ENCODE measurements around the gene SMARCA2.

The SMARCA2 gene

DNA sequence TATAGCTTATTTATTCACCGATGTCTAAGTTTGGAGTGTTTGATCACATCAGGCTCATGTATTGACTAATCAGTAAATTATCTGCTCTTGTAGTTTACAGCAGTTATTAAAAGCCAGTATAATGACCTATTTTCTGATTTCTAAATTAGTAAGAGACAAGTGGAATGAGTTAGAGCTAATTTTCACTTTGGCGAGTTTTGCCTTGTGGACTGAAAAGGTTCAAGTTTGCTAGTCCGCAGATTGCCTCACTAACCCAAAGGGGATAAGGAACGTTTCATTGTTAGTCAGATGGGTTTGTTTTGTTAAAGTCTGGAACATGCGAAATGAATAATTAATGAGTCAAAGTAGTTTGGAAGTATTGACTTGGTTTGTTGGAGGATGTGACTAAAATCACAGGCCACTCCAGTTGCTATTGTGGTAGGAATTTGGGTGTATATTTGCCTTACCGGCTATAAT lies 40.1 kb downstream of the SMARCA2 start:
- in situ Hi-C loops (cut with HindIII; ENCODE audit: low pct_ligation_motif_present, low sequenced_read_pairs), result no loop called here
- H3K27ac ChIP-seq, result no peak overlapping the region
- H3K4me3 ChIP-seq (ENCODE audit: low read depth, low read length), result no peak overlapping the region
- TF ChIP-seq, protein P1, sequence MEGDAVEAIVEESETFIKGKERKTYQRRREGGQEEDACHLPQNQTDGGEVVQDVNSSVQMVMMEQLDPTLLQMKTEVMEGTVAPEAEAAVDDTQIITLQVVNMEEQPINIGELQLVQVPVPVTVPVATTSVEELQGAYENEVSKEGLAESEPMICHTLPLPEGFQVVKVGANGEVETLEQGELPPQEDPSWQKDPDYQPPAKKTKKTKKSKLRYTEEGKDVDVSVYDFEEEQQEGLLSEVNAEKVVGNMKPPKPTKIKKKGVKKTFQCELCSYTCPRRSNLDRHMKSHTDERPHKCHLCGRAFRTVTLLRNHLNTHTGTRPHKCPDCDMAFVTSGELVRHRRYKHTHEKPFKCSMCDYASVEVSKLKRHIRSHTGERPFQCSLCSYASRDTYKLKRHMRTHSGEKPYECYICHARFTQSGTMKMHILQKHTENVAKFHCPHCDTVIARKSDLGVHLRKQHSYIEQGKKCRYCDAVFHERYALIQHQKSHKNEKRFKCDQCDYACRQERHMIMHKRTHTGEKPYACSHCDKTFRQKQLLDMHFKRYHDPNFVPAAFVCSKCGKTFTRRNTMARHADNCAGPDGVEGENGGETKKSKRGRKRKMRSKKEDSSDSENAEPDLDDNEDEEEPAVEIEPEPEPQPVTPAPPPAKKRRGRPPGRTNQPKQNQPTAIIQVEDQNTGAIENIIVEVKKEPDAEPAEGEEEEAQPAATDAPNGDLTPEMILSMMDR (IDR thresholded peaks at IDR 0.05; ENCODE audit: low read depth, low read length, missing control alignments), result no peak
- no peak for DNase-seq
- H3K36me3 ChIP-seq (replicated peaks), result no peaks in the 10 kb centered on the region
- no peaks in the 10 kb centered on the region for H3K27me3 ChIP-seq (replicated peaks)

DNA sequence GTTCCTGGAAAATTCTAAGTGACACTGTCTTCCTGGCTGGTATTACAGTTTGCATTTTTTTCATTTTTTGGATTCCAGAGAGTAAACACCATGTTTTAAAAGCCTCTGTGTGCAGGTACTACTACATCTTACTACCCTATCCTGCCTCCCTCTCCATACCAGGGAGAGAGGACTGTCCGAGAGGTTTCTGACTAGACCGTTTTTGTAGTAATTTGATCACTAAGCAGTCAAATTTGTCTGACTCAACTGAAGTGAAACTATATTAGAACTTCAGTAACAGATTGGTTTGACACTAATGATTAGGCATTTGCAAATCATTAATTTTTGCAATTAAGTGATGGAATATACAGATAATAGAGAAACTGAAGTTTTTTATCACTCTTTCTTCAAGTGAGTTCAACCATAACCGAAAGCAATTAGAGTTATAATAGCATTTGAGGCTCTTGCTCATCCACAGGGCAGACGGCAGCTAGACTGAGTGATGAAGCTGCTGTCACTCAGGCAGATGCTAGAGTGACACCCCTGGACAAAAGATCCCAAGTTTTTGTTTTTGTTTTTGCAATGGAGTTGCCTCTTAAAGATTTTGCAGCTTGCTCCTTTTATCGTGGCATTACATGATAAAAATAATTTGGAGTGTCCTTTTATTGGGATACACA lies 44.3 kb downstream of the SMARCA2 start:
- Histone ChIP-seq H3K36me3 (replicated peaks) (no peaks in the 10 kb centered on the region), H3K27ac (no peak overlapping the region)
- in situ Hi-C loops (cut with HindIII; ENCODE audit: low pct_ligation_motif_present, low sequenced_read_pairs), result no loop called here

GRCh38 chr9:2060424-2060823 lies 45.3 kb downstream of the SMARCA2 start:
- TF ChIP-seq, protein P1 (IDR thresholded peaks at IDR 0.05; ENCODE audit: low read depth, low read length, missing control alignments), result no peak
- no peaks in the 10 kb centered on the region for H3K36me3 ChIP-seq (replicated peaks)
- in situ Hi-C loops (cut with HindIII; ENCODE audit: low pct_ligation_motif_present, low sequenced_read_pairs), result no loop called here

More for the DNA sequence above, 44.3 kb downstream of the SMARCA2 start:
- no peaks in the 10 kb centered on the region for H3K27me3 ChIP-seq (replicated peaks)
- no peak overlapping the region for H3K4me3 ChIP-seq (ENCODE audit: low read depth, low read length)
- TF ChIP-seq, protein P1 (IDR thresholded peaks at IDR 0.05; ENCODE audit: low read depth, low read length, missing control alignments), result no peak
- no peak for DNase-seq

DNA sequence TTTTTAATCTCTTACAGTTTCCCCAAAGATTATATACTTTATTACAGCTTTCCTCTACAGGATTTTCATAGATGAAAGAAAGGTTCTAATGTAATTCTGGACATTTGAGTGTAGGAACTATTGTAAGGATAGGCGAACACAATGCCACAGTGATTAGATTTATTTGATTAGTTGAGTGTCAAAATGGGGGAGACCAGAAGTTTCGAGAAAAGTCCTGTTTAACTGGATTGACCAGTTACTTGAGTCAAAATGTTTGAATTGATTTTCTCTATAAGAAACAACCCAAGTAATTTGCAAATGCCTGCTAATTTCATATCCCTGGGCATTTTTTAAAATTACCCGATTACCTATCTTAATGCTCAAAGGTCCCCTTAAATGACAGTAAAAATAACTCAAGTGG lies 50.6 kb downstream of the SMARCA2 start:
- TF ChIP-seq, protein P1 (IDR thresholded peaks at IDR 0.05; ENCODE audit: low read depth, low read length, missing control alignments), result no peak
- DNase-seq, result no peak
- Histone ChIP-seq H3K4me3 (ENCODE audit: low read depth, low read length) (no peak overlapping the region), H3K27ac (no peak overlapping the region), H3K36me3 (replicated peaks) (no peaks in the 10 kb centered on the region), H3K27me3 (replicated peaks) (no peaks in the 10 kb centered on the region)
- in situ Hi-C loops (cut with HindIII; ENCODE audit: low pct_ligation_motif_present, low sequenced_read_pairs), result no loop called here

More at GRCh38 chr9:2060424-2060823, 45.3 kb downstream of the SMARCA2 start:
- H3K4me3 ChIP-seq (ENCODE audit: low read depth, low read length), result no peak overlapping the region
- no peak overlapping the region for H3K27ac ChIP-seq
- no peak for DNase-seq
- no peaks in the 10 kb centered on the region for H3K27me3 ChIP-seq (replicated peaks)

GRCh38 chr9:2066312-2067273 lies 51.4 kb downstream of the SMARCA2 start:
- in situ Hi-C loops (cut with HindIII; ENCODE audit: low pct_ligation_motif_present, low sequenced_read_pairs), result no loop called here
- Histone ChIP-seq H3K4me3 (ENCODE audit: low read depth, low read length) (no peak overlapping the region), H3K27me3 (replicated peaks) (no peaks in the 10 kb centered on the region), H3K27ac (no peak overlapping the region), H3K36me3 (replicated peaks) (no peaks in the 10 kb centered on the region)
- peak; percentile 64 for DNase-seq
- TF ChIP-seq, protein P1 (IDR thresholded peaks at IDR 0.05; ENCODE audit: low read depth, low read length, missing control alignments), result peak; percentile 23

Measured in brain microvascular endothelial cell (primary cell).